HG03103 (cell line): Measurements from ENCODE around the gene CCDC142.
"Not testable (repeated sequence)": the region's sequence is repeated elsewhere in the genome, so short reads cannot be mapped to it uniquely, and the experiment has no call there.

ENCODE experiments used
- ATAC-seq: cut with Tn5 transposase; IDR thresholded peaks from one replicate; pipeline ENCODE4 v1.9.1; 2021; ENCODE audit warnings: low read depth; ENCODE audit not compliant: unreplicated experiment

CCDC142 gene

DNA sequence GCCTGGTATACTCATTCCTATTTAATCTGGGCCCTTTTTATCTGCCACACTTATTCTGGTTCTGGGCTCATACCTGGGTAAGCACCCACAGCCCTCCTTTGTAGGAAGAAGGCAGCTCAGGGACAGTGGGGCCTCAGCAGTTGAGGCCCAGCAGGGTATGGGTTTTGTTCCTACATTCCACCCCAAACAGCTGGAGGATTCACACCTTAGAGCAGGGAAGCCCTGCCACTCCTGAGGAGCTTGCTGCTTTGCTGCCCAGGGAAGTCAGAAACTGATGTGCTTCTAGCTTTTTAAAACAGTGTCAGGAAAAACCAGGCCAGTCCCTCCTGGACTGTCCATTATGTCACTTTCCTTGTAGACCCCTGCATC is 17.8 kb upstream of the CCDC142 start:
- no peak for ATAC-seq

DNA sequence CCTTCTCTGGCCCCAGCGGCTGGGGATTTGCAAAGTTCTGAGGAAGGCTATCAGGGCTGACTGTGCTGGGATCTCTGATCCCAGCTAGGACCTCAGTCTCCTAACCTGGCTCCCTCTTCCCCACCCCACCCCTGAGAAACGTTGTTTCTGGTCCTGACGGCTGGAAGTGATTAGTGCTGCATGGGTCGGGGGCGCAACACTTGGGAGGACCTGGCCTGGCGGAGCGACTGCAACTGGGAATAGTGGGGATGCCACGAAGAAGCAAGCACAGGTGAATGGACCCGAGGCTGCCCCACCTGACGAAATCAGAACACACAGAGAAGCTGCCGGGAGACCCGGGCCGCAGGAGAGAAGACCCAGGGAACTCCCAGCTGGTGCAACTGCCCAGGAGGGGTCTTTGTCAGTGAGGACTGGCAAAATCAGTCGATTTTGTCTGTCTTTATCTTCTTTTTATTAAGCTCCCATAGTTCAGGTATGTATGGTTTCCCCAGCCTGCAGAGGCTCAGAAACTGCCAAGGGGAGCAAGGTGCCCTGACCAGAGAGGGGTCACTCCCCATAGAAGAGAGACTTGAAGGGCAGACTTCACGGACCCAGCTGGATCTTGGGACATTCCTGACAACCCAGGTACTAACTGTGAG is 17.3 kb upstream of the CCDC142 start:
- ATAC-seq = no peak

GRCh38 chr2:74499267-74499939 is 16.6 kb upstream of the CCDC142 start, which contains the start of gene LBX2:
TSS of gene LBX2 (minus strand) at chr2:74499603. CDS start at chr2:74499537, 66 bp downstream.
- no peak for ATAC-seq

GRCh38 chr2:74498500-74499266 is 15.9 kb upstream of the CCDC142 start:
- ATAC-seq = no peak

GRCh38 chr2:74497777-74498499 is 15.1 kb upstream of the CCDC142 start:
- ATAC-seq = no peak

DNA sequence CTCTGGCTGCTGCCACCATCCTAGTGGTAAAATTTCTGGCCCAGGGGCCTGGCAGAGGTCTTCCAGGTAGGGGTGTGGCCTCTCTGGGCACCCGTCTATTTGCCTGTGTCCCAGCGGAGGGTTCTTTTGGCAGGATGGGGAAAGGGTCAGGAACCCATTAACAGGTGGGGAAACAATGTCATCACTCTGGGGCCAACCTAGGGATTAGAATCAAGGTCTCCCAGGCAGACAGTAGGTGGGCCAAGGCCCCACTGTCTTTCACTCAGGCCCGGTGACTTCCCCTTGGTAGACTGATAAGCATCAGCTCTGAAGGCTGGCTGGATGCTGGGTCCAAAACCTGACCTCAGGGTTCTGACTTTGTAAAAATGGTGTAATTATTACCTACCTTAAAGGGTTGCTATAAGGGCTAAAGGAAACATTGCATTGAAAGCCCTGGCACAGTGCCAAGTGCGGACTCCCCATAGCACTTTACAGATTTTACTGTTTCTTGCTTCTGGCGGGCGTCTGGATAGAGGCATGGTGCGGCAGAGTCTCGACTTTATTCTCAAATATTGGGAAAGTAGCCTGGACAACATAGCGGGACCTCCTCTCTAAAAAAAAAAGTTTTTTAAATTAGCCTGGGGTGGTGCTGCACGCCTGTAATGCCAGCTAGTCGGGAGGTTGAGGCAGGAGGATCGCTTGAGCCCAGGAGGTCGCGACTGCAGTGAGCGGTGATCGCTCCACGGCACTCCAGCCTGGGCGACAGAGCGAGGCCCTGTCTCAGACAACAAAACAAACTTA is 14.4 kb upstream of the CCDC142 start:
- no peak for ATAC-seq

DNA sequence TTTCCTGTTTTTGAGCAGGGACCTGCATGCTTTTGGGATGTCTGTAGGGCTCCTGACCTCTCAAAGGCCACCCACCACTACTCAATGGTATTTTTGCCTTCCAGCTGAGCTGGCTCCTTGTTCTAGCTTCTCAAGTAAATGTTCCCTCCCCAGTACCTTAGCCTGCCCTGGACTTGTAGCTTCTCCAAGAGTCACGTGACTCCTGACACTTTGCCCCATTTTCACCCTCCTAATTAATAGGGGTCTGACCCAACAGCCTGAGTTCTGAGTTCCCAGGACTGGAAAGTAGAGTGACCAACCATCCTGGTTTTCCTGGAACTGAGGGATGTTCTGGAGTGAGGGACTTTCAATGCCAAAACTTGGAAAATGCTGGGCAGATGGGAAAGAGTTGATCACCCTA is 12.6 kb upstream of the CCDC142 start:
- no peak for ATAC-seq

DNA sequence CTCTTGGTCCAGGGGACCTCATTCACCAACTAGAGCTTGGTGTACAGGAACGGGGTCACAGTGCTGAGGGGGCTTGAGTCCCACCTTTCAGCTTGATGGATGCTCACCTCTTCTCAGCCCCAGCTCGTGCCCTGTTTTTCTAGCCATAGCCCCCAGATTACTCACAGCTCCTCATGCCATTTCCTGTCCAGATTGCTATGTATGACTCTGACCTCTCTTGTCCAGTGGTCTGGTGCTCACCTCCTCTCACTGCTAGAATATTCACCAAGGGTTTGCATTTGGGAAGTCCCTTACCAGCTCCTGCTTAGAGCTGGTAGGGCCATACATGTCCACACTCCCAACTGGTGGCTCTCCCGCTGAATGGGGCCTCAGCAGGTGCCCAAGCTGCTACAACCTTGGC is 10.7 kb upstream of the CCDC142 start:
- no peak for ATAC-seq

- ATAC-seq = no peak
Measured at GRCh38 chr2:74491648-74492544, 9.1 kb upstream of the CCDC142 start.

GRCh38 chr2:74489906-74490305 is 7.1 kb upstream of the CCDC142 start:
- no peak for ATAC-seq

DNA sequence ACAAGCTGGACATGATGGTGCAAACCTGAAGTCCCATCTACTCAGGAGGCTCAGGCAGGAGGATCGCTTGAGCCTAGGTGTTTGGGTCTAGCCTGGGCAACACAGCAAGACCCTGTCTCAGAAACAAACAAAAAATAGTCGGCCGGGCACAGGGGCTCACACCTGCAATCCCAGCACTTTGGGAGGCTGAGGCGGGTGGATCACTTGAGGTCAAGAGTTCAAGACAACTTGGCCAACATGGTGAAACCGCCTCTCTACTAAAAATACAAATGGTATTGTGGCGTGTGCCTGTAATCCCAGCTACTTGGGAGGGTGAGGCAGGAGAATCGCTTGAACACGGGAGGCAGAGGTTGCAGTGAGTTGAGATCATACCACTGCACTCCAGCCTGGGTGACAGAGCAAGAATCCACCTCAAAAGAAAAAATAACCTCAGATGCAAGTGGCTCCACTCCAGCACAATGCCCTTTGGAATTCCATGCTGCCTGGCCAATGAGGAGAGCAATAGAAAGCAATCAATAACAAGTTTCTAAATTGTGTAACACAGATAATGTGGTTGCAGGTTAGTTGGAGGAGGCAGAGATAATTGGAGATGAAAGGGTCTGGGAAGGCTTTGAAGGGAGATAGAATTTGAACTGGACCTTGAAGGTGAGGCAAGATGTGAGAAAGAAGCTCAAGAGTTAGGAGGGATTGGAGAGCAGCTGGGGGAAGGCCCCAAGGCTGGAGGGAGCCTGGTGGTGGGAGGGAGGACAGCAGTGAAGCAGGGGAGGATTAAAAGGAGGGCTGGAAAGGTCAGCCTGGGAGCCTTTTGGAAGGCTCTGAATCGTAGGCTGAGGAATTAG is 6.1 kb upstream of the CCDC142 start:
- no peak for ATAC-seq

- no peak for ATAC-seq
Measured at GRCh38 chr2:74486141-74486540, 3.3 kb upstream of the CCDC142 start.

DNA sequence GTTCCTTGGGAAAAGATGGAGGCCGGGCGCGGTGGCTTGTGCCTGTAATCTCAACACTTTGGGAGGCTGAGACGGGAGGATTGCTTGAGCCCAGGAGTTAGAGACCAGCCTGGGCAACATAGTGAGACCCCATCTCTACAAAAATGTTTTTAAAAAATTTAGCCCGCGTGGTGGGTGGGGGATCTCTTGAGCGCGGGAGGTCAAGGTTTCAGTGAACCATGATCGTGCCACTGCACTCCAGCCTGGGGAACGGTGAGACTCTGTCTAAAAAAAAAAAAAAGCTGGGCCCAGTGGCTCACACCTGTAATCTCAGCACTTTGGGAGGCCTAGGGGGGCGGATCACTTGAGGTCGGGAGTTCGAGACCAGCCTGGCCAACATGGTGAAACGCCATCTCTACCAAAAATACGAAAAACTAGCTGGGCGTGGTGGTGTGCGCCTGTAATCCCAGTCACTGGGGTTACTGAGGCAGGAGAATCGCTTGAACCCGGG is 922 bp upstream of the CCDC142 start:
- ATAC-seq = not testable (repeated sequence)

GRCh38 chr2:74481961-74482800 is 617 bp downstream of the CCDC142 start:
- ATAC-seq = peak; percentile 36

GRCh38 chr2:74481431-74481830 is 1.4 kb downstream of the CCDC142 start:
- ATAC-seq = no peak

DNA sequence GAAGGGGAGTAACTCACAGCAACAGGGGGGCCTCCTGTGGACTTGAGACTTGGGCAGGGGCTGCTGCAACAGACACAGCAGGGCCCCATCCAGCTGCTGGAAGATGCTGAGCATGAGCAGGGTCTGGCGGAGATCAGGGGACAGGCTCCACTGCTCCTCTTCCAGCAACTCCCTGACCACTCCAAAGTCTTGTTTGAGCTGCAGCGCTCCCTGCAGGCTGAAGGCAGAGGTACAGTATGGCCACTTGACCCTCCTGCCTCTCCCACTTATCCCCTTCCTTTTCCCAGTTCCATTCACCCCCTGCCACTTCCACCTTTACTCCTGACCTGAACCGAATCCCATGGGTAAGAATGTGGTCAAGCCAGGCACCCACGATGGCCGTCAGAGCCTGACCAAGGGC is 7.9 kb downstream of the CCDC142 start:
- no peak for ATAC-seq

DNA sequence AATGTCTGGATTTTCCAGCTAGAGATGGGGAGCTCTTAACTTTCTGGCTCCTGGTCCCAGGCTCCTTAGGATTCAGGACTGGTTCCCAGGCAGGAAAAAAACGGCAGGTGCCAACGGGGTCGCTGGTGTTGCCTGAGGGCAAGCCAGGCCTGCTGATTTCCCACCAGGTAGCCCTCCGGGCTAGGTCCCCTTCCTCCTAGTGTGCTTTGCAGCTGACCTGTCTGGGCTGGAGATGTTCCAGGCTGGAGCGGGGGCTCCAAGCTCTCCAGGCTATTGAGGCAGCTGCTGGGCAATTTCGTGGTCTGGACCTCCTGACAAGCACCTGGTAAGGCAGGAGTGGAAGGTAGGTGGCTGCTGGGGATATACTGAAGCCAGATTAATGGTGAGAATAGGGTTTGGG is 8.3 kb downstream of the CCDC142 start:
- no peak for ATAC-seq

DNA sequence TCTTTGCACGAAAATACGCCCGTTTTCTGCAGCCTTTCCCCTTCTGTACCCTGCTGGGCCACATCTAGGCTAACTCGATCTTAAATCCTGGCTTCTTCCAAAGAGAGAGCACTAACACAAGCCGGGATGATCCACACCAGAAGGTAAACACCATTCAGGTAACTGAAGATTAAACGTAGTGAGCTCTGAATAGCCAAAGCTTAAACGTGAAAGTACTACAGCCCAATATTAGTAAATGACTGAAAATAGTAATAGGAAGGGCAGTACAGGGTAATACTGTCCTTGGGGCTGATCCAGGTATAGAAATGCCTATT is 9.9 kb downstream of the CCDC142 start:
- ATAC-seq = no peak
